Activated naive CD8-positive, alpha-beta T cell treated with anti-CD3 and anti-CD28 coated beads for 36 hours (primary cell): ENCODE data around the gene SPRED2. TPM values are rescaled to one million over a fixed set of nuclear protein-coding genes. Genes with fewer than 3 reads are reported as not detected.

Experiments used
- DNase-seq: peaks from one replicate; pipeline ENCODE4 v3.0.0; 2021
- H3K27ac Mint-ChIP-seq: one replicate; pipeline ENCODE4 v1.8.0; 2022; ENCODE audit warnings: mild to moderate bottlenecking, moderate library complexity, mixed read lengths
- H3K27me3 Mint-ChIP-seq: one replicate; pipeline ENCODE4 v1.8.0; 2022; ENCODE audit warnings: mild to moderate bottlenecking, mixed read lengths
- H3K36me3 Mint-ChIP-seq: one replicate; pipeline ENCODE4 v1.8.0; 2021; ENCODE audit warnings: mild to moderate bottlenecking, mixed read lengths
- H3K4me1 Mint-ChIP-seq: one replicate; pipeline ENCODE4 v1.8.0; 2021; ENCODE audit warnings: mixed read lengths
- H3K4me3 Mint-ChIP-seq: one replicate; pipeline ENCODE4 v1.8.0; 2022; ENCODE audit warnings: mild to moderate bottlenecking, moderate library complexity, mixed read lengths
- H3K9me3 Mint-ChIP-seq: one replicate; pipeline ENCODE4 v1.8.0; 2022; ENCODE audit warnings: mixed read lengths
- total RNA-seq, 2 experiments: library from RNA; stranded (reverse); gene quantifications; one replicate each; pipeline ENCODE4 v1.2.3, GENCODE V29; 2021

SPRED2 gene
- total RNA-seq, 2 experiments from 2014 or later, result 9.5 to 9.7 TPM

GRCh38 chr2:65360441-65360840 is 72.0 kb downstream of the SPRED2 start:
- H3K36me3 Mint-ChIP-seq, result no peaks in the 10 kb centered on the region

DNA sequence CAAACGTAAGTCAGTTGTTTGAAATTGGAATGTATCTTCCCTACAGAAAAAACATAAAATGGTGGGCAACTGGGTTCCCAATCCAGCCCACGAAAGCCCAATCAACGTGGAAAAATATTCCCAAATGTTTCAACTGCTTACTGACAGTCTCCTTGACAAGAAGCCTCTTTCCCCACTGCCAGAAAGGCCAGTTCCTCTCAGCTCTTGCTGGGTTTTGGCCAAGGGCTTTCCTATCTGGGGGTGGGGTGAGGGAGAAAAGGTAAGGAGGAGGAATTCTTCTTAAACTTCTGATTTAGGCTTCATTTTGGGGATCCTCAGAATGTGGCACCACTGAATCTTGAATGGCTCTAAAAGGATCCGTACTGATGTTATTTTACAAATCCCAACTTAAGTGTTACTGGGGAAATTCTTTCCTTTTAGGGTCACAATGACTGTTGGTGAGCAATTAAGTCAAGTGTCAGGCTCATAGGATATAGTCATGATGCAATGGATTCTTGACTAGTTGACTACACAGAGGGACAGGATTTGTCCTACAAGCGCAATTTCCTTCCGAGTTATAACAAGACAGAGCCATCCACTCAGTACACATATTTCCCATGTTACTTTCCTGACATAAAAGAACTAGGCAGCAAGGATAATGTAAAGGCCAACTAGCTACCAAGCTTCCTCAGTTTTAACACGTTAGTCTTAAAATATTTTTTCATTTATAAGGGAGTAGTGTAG is 73.6 kb downstream of the SPRED2 start:
- Mint-ChIP-seq H3K4me1 (peaks cover 34% of the 10 kb centered on the region), H3K4me3 (no peak overlapping the region), H3K36me3 (no peaks in the 10 kb centered on the region), H3K9me3 (no peaks in the 10 kb centered on the region), H3K27me3 (peaks cover 20% of the 10 kb centered on the region), H3K27ac (no peak overlapping the region)
- no peak for DNase-seq

More at GRCh38 chr2:65360441-65360840, 72.0 kb downstream of the SPRED2 start:
- H3K9me3 Mint-ChIP-seq, result no peaks in the 10 kb centered on the region
- H3K4me1 Mint-ChIP-seq, result peaks cover 32% of the 10 kb centered on the region
- no peak overlapping the region for H3K27ac Mint-ChIP-seq
- DNase-seq, result no peak
- no peak overlapping the region for H3K4me3 Mint-ChIP-seq
- H3K27me3 Mint-ChIP-seq, result peaks cover 11% of the 10 kb centered on the region

DNA sequence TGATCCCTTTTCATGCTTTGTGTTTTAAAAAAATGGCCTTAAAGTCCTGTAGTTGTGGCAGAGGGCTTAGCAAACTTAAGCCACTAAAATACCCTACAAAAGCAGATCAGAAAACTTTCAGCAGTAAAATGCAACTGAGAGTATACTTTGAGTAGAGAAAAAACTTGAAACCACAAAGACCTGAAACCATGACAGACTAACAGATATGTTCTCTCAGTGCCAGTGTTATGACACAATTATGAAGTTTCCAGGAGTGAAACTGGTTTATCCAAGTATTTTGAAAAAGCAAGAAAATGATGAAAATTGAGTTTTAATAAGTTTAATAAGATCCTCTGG is 74.5 kb downstream of the SPRED2 start:
- no peak for DNase-seq
- H3K36me3 Mint-ChIP-seq, result no peaks in the 10 kb centered on the region
- peaks cover 34% of the 10 kb centered on the region for H3K4me1 Mint-ChIP-seq
- peaks cover 20% of the 10 kb centered on the region for H3K27me3 Mint-ChIP-seq
- no peaks in the 10 kb centered on the region for H3K9me3 Mint-ChIP-seq
- H3K4me3 Mint-ChIP-seq, result no peak overlapping the region
- H3K27ac Mint-ChIP-seq, result peak overlapping the region; percentile 40

GRCh38 chr2:65357095-65357958 is 75.1 kb downstream of the SPRED2 start:
- Mint-ChIP-seq H3K4me3 (no peak overlapping the region), H3K27me3 (peaks cover 20% of the 10 kb centered on the region), H3K27ac (peak overlapping the region; percentile 40), H3K4me1 (peaks cover 34% of the 10 kb centered on the region), H3K9me3 (no peaks in the 10 kb centered on the region), H3K36me3 (no peaks in the 10 kb centered on the region)
- DNase-seq, result peak; percentile 11

DNA sequence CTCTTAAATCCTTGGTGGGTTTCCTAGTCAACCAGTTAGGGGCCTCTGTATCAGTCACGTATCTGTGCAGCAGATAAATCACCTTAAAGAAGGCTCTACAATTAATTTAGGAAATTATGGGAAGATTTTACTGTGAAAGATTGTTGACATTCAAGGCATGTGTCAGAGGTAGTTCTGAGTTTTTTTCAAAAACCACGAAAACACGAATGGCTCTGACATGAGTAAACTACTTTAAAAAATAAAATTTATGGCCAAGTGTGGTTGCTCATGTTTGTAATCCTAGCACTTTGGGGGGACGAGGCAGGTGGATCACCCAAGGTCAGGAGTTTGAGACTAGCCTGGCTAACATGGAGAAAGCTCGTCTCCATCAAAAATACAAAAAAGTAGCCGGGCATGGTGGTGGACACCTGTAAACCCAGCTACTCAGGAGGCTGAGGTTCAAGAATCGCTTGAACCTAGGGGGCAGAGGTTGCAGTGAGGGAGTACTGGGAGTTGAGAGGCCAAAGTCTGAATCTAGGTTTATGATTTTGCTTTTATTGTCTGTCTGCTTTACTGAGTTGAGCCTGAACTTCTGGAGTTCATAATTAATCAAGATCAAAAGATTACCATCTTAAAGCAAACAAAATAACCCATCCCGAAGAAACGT is 77.1 kb downstream of the SPRED2 start:
- H3K36me3 Mint-ChIP-seq, result no peaks in the 10 kb centered on the region
- H3K4me3 Mint-ChIP-seq, result no peak overlapping the region
- no peak overlapping the region for H3K27ac Mint-ChIP-seq
- H3K9me3 Mint-ChIP-seq, result no peaks in the 10 kb centered on the region
- peaks cover 20% of the 10 kb centered on the region for H3K27me3 Mint-ChIP-seq
- H3K4me1 Mint-ChIP-seq, result peaks cover 36% of the 10 kb centered on the region
- DNase-seq, result no peak

GRCh38 chr2:65354773-65355172 is 77.6 kb downstream of the SPRED2 start:
- no peak overlapping the region for H3K4me3 Mint-ChIP-seq
- H3K4me1 Mint-ChIP-seq, result peaks cover 38% of the 10 kb centered on the region
- H3K9me3 Mint-ChIP-seq, result no peaks in the 10 kb centered on the region
- no peak for DNase-seq
- H3K27me3 Mint-ChIP-seq, result peaks cover 20% of the 10 kb centered on the region
- H3K27ac Mint-ChIP-seq, result no peak overlapping the region
- H3K36me3 Mint-ChIP-seq, result no peaks in the 10 kb centered on the region

DNA sequence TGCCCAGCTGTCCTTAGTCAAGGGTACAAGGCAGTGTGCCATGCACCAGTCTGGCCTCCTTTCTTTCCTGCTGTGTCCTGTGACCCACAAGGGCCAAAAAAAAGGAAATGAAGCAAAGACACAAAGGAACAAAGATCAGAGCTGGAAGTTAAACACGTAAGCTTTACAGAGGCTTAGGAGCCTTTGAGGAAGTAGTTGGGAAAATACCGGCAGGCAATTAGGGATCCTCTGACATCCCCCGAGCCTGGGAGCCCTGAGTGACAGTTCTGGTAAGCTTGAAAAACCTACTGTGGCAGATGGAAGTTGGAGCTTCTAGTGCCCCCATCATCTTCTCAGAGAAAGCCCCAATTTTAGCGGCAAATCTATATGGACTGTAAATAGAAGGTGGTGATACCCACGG is 78.5 kb downstream of the SPRED2 start:
- Mint-ChIP-seq H3K27me3 (peaks cover 20% of the 10 kb centered on the region), H3K36me3 (no peaks in the 10 kb centered on the region), H3K4me3 (no peak overlapping the region), H3K4me1 (peaks cover 36% of the 10 kb centered on the region), H3K27ac (no peak overlapping the region), H3K9me3 (no peaks in the 10 kb centered on the region)
- DNase-seq, result no peak

- peaks cover 21% of the 10 kb centered on the region for H3K27me3 Mint-ChIP-seq
- no peak overlapping the region for H3K27ac Mint-ChIP-seq
- H3K9me3 Mint-ChIP-seq, result no peaks in the 10 kb centered on the region
- DNase-seq, result no peak
- no peak overlapping the region for H3K4me3 Mint-ChIP-seq
- peaks cover 32% of the 10 kb centered on the region for H3K4me1 Mint-ChIP-seq
- H3K36me3 Mint-ChIP-seq, result no peaks in the 10 kb centered on the region
Observed at GRCh38 chr2:65353046-65353445, 79.4 kb downstream of the SPRED2 start.

DNA sequence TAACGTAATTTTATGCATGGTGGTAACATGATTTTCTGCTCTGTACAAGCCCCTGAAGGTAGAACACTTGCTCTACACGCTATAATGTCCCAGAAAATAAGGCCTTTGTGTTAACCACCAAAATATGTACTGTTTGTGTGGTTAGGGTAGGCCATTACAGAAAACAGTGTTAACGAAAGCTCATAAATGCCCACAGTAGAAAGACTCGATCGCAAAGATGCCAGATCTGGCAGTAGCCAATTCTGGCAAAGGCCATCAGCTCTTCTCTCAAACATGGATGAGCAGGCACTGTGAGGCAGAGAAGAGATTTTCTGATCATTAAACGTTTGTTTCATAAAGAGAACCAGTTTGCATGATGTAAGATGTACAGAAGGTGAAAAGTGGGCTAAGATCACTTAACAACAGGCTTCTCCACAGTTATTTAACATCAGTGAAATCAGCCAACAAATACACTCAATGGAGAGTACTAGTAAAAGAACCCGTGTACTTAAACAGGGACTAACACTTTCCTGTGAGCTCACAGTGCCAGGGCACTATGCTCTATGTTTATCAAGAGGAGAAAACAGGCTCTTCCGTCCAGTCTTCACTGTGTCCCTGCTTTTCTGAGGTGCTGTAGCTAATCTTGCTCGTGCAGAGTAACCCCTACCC is 80.3 kb downstream of the SPRED2 start:
- no peak for DNase-seq
- H3K4me1 Mint-ChIP-seq, result peaks cover 22% of the 10 kb centered on the region
- no peak overlapping the region for H3K27ac Mint-ChIP-seq
- H3K9me3 Mint-ChIP-seq, result no peaks in the 10 kb centered on the region
- no peaks in the 10 kb centered on the region for H3K36me3 Mint-ChIP-seq
- H3K27me3 Mint-ChIP-seq, result peaks cover 28% of the 10 kb centered on the region
- H3K4me3 Mint-ChIP-seq, result no peak overlapping the region

- Mint-ChIP-seq H3K36me3 (no peaks in the 10 kb centered on the region), H3K4me3 (no peak overlapping the region), H3K27me3 (peaks cover 23% of the 10 kb centered on the region), H3K27ac (no peak overlapping the region), H3K9me3 (no peaks in the 10 kb centered on the region), H3K4me1 (peaks cover 19% of the 10 kb centered on the region)
- no peak for DNase-seq
Observed at GRCh38 chr2:65351234-65351947, 81.0 kb downstream of the SPRED2 start.

- Mint-ChIP-seq H3K9me3 (no peaks in the 10 kb centered on the region), H3K36me3 (no peaks in the 10 kb centered on the region), H3K27ac (no peak overlapping the region), H3K27me3 (peaks cover 19% of the 10 kb centered on the region), H3K4me1 (peaks cover 14% of the 10 kb centered on the region), H3K4me3 (no peak overlapping the region)
- DNase-seq, result no peak
Observed at GRCh38 chr2:65350651-65351056, 81.7 kb downstream of the SPRED2 start.

GRCh38 chr2:65349863-65350262 is 82.5 kb downstream of the SPRED2 start:
- no peak overlapping the region for H3K27ac Mint-ChIP-seq
- H3K4me1 Mint-ChIP-seq, result peaks cover 10% of the 10 kb centered on the region
- H3K36me3 Mint-ChIP-seq, result no peaks in the 10 kb centered on the region
- DNase-seq, result no peak
- H3K4me3 Mint-ChIP-seq, result no peak overlapping the region
- peaks cover 11% of the 10 kb centered on the region for H3K27me3 Mint-ChIP-seq
- no peaks in the 10 kb centered on the region for H3K9me3 Mint-ChIP-seq

DNA sequence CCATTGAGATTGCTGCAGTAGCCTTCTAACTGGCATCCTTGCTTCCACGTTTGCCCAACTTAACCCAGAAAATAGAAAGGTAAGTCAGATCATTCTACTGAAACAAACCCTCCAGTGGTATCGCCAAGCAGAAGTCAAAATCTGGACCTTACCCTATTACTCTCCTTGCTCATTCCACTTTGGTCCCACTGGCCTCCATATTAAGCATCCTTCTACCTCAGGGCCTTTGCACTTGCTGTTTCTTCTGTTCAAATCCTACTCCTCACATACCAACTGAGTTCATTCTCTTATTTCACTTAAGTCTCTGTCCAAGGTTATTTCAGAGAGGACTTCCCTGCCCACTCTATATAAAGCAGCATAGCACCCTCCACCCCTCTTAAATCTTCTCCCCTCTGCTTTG is 84.5 kb downstream of the SPRED2 start:
- H3K9me3 Mint-ChIP-seq, result no peaks in the 10 kb centered on the region
- no peak overlapping the region for H3K4me3 Mint-ChIP-seq
- H3K27me3 Mint-ChIP-seq, result peaks cover 8% of the 10 kb centered on the region
- H3K27ac Mint-ChIP-seq, result no peak overlapping the region
- no peaks in the 10 kb centered on the region for H3K36me3 Mint-ChIP-seq
- DNase-seq, result no peak
- H3K4me1 Mint-ChIP-seq, result peaks cover 10% of the 10 kb centered on the region

GRCh38 chr2:65345631-65346030 is 86.8 kb downstream of the SPRED2 start:
- peaks cover 12% of the 10 kb centered on the region for H3K27me3 Mint-ChIP-seq

More at GRCh38 chr2:65345631-65346030, 86.8 kb downstream of the SPRED2 start:
- Mint-ChIP-seq H3K4me1 (peaks cover 5% of the 10 kb centered on the region), H3K27ac (no peak overlapping the region), H3K9me3 (no peaks in the 10 kb centered on the region), H3K4me3 (no peak overlapping the region), H3K36me3 (no peaks in the 10 kb centered on the region)
- no peak for DNase-seq
